ENCODE data around the gene MGLL.

MGLL gene

DNA sequence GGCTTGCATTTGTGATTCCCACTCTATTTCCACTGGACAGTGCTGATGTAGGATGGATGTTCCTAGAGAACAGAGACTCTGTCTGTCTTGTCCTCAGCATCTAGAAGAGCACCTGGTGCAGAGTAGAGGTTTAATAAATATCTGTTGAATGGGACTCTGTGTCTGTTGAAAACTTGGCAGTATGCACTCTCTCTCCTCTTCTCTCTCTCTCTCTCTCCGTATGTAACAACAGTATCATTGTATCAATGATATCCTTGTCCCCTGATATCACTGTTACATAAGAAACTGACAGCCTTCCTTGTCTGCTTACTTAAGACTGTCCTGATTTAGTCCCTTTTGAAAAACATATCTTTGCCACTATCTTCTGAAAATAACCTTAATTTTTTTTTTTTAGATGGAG, 24.3 kb upstream of the MGLL start:
- Histone ChIP-seq H3K4ac (ENCODE audit: low read depth, low read length) (no peak overlapping the region), H3K27me3 (ENCODE audit: insufficient read depth, low read length, poor library complexity) (no peaks in the 10 kb centered on the region), H3K56ac (ENCODE audit: low read length) (no peak overlapping the region), H2BK120ac (ENCODE audit: low read depth, low read length) (no peak overlapping the region), H3K4me2 (ENCODE audit: low read length) (no peak overlapping the region), H2BK5ac (ENCODE audit: low read length) (no peak overlapping the region), H3K23ac (ENCODE audit: low read length) (no peak overlapping the region), H3K36me3 (ENCODE audit: control insufficient read depth, insufficient read depth, low read length) (no peaks in the 10 kb centered on the region), H3K4me3 (ENCODE audit: low read length) (no peak overlapping the region), H3K4me1 (ENCODE audit: control insufficient read depth, low read depth, low read length) (no peaks in the 10 kb centered on the region), H3K18ac (ENCODE audit: low read length) (no peak overlapping the region), H3K79me2 (ENCODE audit: control insufficient read depth, insufficient read depth, low read length) (no peaks in the 10 kb centered on the region), H3K27ac (ENCODE audit: low read depth, low read length) (no peak overlapping the region), H2AK5ac (ENCODE audit: low read length) (no peak overlapping the region), H4K5ac (ENCODE audit: low read length) (no peak overlapping the region), H2BK15ac (replicated peaks; ENCODE audit: low read depth) (no peak overlapping the region), H4K8ac (ENCODE audit: low read depth, low read length) (no peak overlapping the region), H3K9ac (ENCODE audit: low read length) (no peak overlapping the region), H3K79me1 (ENCODE audit: low read length) (no peaks in the 10 kb centered on the region)
- WGBS (ENCODE audit: extremely low coverage, insufficient coverage, low lambda C conversion rate): no CpG with 5 or more reads among the region's 1 CpG
- DNase-seq: no peak

DNA sequence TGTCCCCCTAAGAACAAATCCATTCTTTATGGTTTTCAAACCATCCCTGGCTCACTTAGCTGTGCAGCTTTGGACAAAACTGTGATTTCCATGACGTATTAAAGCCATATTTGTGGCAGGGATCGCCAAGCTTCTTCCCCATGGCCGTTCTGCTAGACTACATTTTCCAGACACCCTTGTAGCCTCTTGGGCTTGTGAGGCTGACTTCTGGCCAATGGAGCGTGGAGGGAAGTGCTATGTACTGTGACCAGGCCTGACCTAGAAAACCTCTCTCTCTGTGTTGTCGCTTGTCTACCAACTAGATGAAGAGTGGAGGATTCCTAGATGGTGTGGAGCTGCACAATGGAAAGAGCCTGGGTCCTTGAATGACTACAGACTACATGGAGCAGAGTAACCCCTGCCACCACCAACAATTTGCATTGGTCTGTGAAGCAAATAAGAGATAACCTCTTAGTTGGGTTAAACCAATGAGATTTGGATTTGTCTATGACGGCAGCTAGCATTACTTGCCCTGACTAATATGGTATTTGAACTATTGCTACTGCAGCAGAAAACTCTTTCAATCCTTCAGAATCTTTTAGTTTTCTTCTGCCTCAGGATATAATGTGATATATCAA, 22.1 kb upstream of the MGLL start:
- Histone ChIP-seq H3K79me1 (ENCODE audit: low read length) (no peaks in the 10 kb centered on the region), H3K18ac (ENCODE audit: low read length) (no peak overlapping the region), H2BK120ac (ENCODE audit: low read depth, low read length) (no peak overlapping the region), H4K5ac (ENCODE audit: low read length) (no peak overlapping the region), H3K56ac (ENCODE audit: low read length) (no peak overlapping the region), H3K4me3 (ENCODE audit: low read length) (no peak overlapping the region), H3K9ac (ENCODE audit: low read length) (no peak overlapping the region), H2AK5ac (ENCODE audit: low read length) (no peak overlapping the region), H3K4me2 (ENCODE audit: low read length) (no peak overlapping the region), H3K27me3 (ENCODE audit: insufficient read depth, low read length, poor library complexity) (no peaks in the 10 kb centered on the region), H3K27ac (ENCODE audit: low read depth, low read length) (no peak overlapping the region), H2BK15ac (replicated peaks; ENCODE audit: low read depth) (no peak overlapping the region), H4K8ac (ENCODE audit: low read depth, low read length) (no peak overlapping the region), H3K79me2 (ENCODE audit: control insufficient read depth, insufficient read depth, low read length) (no peaks in the 10 kb centered on the region), H3K36me3 (ENCODE audit: control insufficient read depth, insufficient read depth, low read length) (no peaks in the 10 kb centered on the region), H3K4me1 (ENCODE audit: control insufficient read depth, low read depth, low read length) (no peaks in the 10 kb centered on the region), H3K23ac (ENCODE audit: low read length) (no peak overlapping the region), H3K4ac (ENCODE audit: low read depth, low read length) (no peak overlapping the region), H2BK5ac (ENCODE audit: low read length) (no peak overlapping the region)
- no CpG with 5 or more reads among the region's 6 CpGs for WGBS (ENCODE audit: extremely low coverage, insufficient coverage, low lambda C conversion rate)
- DNase-seq: no peak

DNA sequence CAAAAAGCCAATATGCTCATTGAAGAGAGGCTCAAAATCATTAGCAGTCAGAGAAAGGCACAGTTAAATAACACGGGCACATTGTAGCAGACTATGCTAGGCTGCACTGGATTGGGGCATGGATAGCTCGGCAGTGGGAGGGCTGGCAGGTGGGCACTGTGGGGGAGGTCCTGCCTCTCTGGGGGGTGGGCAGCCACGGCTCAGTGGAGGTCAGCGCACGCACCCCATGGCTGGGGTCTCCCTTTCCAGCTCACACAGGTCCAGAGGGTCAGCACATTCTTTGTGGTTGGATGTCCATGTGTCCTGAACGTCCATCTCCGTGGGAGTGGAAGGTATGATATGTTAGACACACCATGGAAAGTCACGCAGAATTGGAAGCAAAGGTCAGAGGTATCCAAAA, 18.4 kb upstream of the MGLL start:
- no peaks in the 10 kb centered on the region for H3K36me3 ChIP-seq (ENCODE audit: control insufficient read depth, insufficient read depth, low read length)
- H2BK15ac ChIP-seq (replicated peaks; ENCODE audit: low read depth): no peak overlapping the region
- H3K27ac ChIP-seq (ENCODE audit: low read depth, low read length): no peak overlapping the region
- no peak overlapping the region for H2BK120ac ChIP-seq (ENCODE audit: low read depth, low read length)
- DNase-seq: no peak
- WGBS (ENCODE audit: extremely low coverage, insufficient coverage, low lambda C conversion rate): no CpG with 5 or more reads among the region's 8 CpGs
- H2AK5ac ChIP-seq (ENCODE audit: low read length): no peak overlapping the region
- no peak overlapping the region for H4K8ac ChIP-seq (ENCODE audit: low read depth, low read length)
- H3K79me1 ChIP-seq (ENCODE audit: low read length): no peaks in the 10 kb centered on the region
- H3K4me1 ChIP-seq (ENCODE audit: control insufficient read depth, low read depth, low read length): no peaks in the 10 kb centered on the region
- no peaks in the 10 kb centered on the region for H3K27me3 ChIP-seq (ENCODE audit: insufficient read depth, low read length, poor library complexity)
- H3K4ac ChIP-seq (ENCODE audit: low read depth, low read length): no peak overlapping the region
- no peak overlapping the region for H3K23ac ChIP-seq (ENCODE audit: low read length)
- H3K9ac ChIP-seq (ENCODE audit: low read length): no peak overlapping the region
- no peak overlapping the region for H2BK5ac ChIP-seq (ENCODE audit: low read length)
- no peak overlapping the region for H3K4me2 ChIP-seq (ENCODE audit: low read length)
- no peak overlapping the region for H3K4me3 ChIP-seq (ENCODE audit: low read length)
- H3K56ac ChIP-seq (ENCODE audit: low read length): no peak overlapping the region
- H3K79me2 ChIP-seq (ENCODE audit: control insufficient read depth, insufficient read depth, low read length): no peaks in the 10 kb centered on the region
- H4K5ac ChIP-seq (ENCODE audit: low read length): no peak overlapping the region
- no peak overlapping the region for H3K18ac ChIP-seq (ENCODE audit: low read length)

DNA sequence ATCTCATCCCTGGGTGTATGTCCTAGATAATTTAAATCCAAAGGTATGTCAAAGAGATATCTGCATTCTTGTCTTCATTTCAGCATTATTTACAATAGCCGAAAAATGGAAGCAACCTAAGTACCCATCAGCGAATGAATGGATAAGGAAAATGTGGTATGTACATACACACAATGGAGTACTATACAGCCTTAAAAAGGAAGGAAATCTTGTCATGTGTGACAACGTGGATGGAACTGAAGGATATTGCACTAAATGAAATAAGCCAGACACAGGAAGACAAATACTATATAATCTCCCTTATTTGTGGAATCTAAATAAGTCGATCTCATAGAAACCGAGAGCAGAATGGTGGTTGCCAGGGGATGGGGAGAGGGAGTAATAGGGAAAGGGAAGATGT, 16.8 kb upstream of the MGLL start:
- no peaks in the 10 kb centered on the region for H3K79me1 ChIP-seq (ENCODE audit: low read length)
- no peak overlapping the region for H3K4me2 ChIP-seq (ENCODE audit: low read length)
- H2BK15ac ChIP-seq (replicated peaks; ENCODE audit: low read depth): no peak overlapping the region
- H3K4me1 ChIP-seq (ENCODE audit: control insufficient read depth, low read depth, low read length): no peaks in the 10 kb centered on the region
- WGBS (ENCODE audit: extremely low coverage, insufficient coverage, low lambda C conversion rate): no CpG with 5 or more reads among the region's 5 CpGs
- H2BK5ac ChIP-seq (ENCODE audit: low read length): no peak overlapping the region
- DNase-seq: no peak
- no peak overlapping the region for H2BK120ac ChIP-seq (ENCODE audit: low read depth, low read length)
- H2AK5ac ChIP-seq (ENCODE audit: low read length): no peak overlapping the region
- no peak overlapping the region for H3K4ac ChIP-seq (ENCODE audit: low read depth, low read length)
- no peaks in the 10 kb centered on the region for H3K79me2 ChIP-seq (ENCODE audit: control insufficient read depth, insufficient read depth, low read length)
- no peaks in the 10 kb centered on the region for H3K27me3 ChIP-seq (ENCODE audit: insufficient read depth, low read length, poor library complexity)
- no peak overlapping the region for H3K27ac ChIP-seq (ENCODE audit: low read depth, low read length)
- H3K56ac ChIP-seq (ENCODE audit: low read length): no peak overlapping the region
- H3K23ac ChIP-seq (ENCODE audit: low read length): no peak overlapping the region
- no peaks in the 10 kb centered on the region for H3K36me3 ChIP-seq (ENCODE audit: control insufficient read depth, insufficient read depth, low read length)
- H3K4me3 ChIP-seq (ENCODE audit: low read length): no peak overlapping the region
- H4K8ac ChIP-seq (ENCODE audit: low read depth, low read length): no peak overlapping the region
- no peak overlapping the region for H4K5ac ChIP-seq (ENCODE audit: low read length)
- no peak overlapping the region for H3K9ac ChIP-seq (ENCODE audit: low read length)
- no peak overlapping the region for H3K18ac ChIP-seq (ENCODE audit: low read length)

DNA sequence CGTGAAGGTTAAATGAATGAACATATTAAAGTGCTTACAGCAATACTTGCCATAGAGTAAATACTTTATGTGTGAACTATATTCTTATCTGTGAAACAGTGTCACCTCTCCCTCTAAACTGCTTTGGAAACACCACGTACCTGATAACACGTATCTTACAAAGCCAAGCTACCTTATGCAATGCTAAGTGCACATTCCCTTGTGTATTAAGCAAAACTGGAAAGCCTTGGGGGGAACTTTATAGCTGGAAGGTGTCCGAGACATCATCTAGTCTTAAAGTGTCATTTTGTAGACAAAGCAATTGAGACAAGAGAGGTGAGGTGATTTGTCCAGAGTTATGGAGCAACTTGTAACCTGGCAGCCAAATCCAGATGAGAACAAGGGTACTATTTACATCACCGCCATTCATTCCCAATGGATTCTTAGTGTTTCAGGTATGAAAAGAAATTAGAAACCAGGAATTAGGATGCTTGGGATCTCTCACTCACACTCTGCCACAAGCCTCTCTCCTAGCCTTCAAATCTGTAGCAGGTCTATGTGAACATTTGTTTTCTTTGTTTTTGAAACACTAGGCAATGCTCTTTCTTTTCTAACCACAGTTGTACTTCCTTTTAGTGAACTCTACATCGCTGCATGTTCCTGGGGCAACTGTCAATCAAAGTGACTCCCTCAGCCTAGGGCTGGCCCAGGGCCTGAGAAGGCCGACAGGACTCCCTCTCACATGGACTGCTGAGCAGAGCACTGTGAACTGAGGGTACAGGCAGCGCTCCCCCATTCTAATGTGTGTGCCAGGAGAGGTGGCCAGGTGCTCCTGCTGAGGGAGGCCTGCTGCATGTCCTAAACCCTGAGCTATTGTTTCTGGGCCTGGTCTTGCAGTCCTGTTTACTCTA, 13.9 kb upstream of the MGLL start:
- Histone ChIP-seq H2AK5ac (ENCODE audit: low read length) (no peak overlapping the region), H3K56ac (ENCODE audit: low read length) (no peak overlapping the region), H4K5ac (ENCODE audit: low read length) (no peak overlapping the region), H3K4me1 (ENCODE audit: control insufficient read depth, low read depth, low read length) (no peaks in the 10 kb centered on the region), H3K79me1 (ENCODE audit: low read length) (no peaks in the 10 kb centered on the region), H3K27me3 (ENCODE audit: insufficient read depth, low read length, poor library complexity) (no peaks in the 10 kb centered on the region), H2BK120ac (ENCODE audit: low read depth, low read length) (no peak overlapping the region), H3K36me3 (ENCODE audit: control insufficient read depth, insufficient read depth, low read length) (no peaks in the 10 kb centered on the region), H3K79me2 (ENCODE audit: control insufficient read depth, insufficient read depth, low read length) (no peaks in the 10 kb centered on the region), H3K27ac (ENCODE audit: low read depth, low read length) (no peak overlapping the region), H3K4me2 (ENCODE audit: low read length) (no peak overlapping the region), H2BK15ac (replicated peaks; ENCODE audit: low read depth) (no peak overlapping the region), H2BK5ac (ENCODE audit: low read length) (no peak overlapping the region), H4K8ac (ENCODE audit: low read depth, low read length) (no peak overlapping the region), H3K23ac (ENCODE audit: low read length) (no peak overlapping the region), H3K4me3 (ENCODE audit: low read length) (no peak overlapping the region), H3K4ac (ENCODE audit: low read depth, low read length) (no peak overlapping the region), H3K9ac (ENCODE audit: low read length) (no peak overlapping the region), H3K18ac (ENCODE audit: low read length) (no peak overlapping the region)
- DNase-seq: no peak
- no CpG with 5 or more reads among the region's 8 CpGs for WGBS (ENCODE audit: extremely low coverage, insufficient coverage, low lambda C conversion rate)

Measured in mesendoderm (in vitro differentiated cells).